ENCODE measurements around the gene MCFD2.

GRCh38 chr2:46929612-46930011 lies 14.0 kb upstream of the MCFD2 start:
- TF ChIP-seq CTCF (optimal IDR thresholded peaks at IDR 0.05 in 1 of 3, IDR thresholded peaks at IDR 0.05 in 1 of 3, conservative IDR thresholded peaks at IDR 0.05 in 1 of 3; ENCODE audit: extremely low read depth in 1 of 3, insufficient read depth in 2 of 3, low read length in 3 of 3) (no peak), EZH2 (IDR thresholded peaks at IDR 0.05; ENCODE audit: low read length) (no peak)
